Measurements from ENCODE around the gene KPNB1. TPM values are rescaled to one million over a fixed set of nuclear protein-coding genes. Genes with fewer than 3 reads are reported as not detected.

The KPNB1 gene
- total RNA-seq, 2 experiments from 2014 or later: 475 to 488 TPM

GRCh38 chr17:47715669-47716325 is 66.1 kb downstream of the KPNB1 start:
- Mint-ChIP-seq H3K9me3 (no peaks in the 10 kb centered on the region), H3K27ac (peak overlapping the region; percentile 53), H3K36me3 (peaks cover 2% of the 10 kb centered on the region), H3K4me3 (no peak overlapping the region), H3K4me1 (ENCODE audit: low read depth) (peaks cover 91% of the 10 kb centered on the region), H3K27me3 (no peaks in the 10 kb centered on the region)
- no peak for DNase-seq
- intact Hi-C loops (cut with micrococcal nuclease): loop anchor here (10.0 kb wide), 1 partner anchor 109 kb away; the partner anchor contains the start of gene OSBPL7
- ChIA-PET POLR2A (interaction anchor here (0.9 to 6.3 kb wide), 2 partner anchors 10 to 13 kb away, joined by 4 to 111 read pairs; no protein-coding TSS in a partner anchor), CTCF (interaction anchor here (1.1 to 9.2 kb wide), 5 partner anchors 10 to 19 kb away, joined by 5 to 135 read pairs (median 57); partner anchors contain the start of gene TBX21)

- peak overlapping the region; percentile 72 for H3K4me3 Mint-ChIP-seq
- intact Hi-C loops (cut with micrococcal nuclease): loop anchor here (10.0 kb wide), 1 partner anchor 108 kb away; the partner anchor contains the start of gene OSBPL7
- POLR2A ChIA-PET: interaction anchor here (6.3 kb wide), 1 partner anchor 13 kb away, joined by 111 read pairs; no protein-coding TSS in a partner anchor
- no peaks in the 10 kb centered on the region for H3K36me3 Mint-ChIP-seq
- H3K9me3 Mint-ChIP-seq: no peaks in the 10 kb centered on the region
- DNase-seq: peak; percentile 62
- CTCF ChIA-PET: interaction anchor here (1.2 to 9.2 kb wide), 4 partner anchors 9 to 19 kb away, joined by 5 to 135 read pairs (median 58); partner anchors contain the start of gene TBX21
- H3K27me3 Mint-ChIP-seq: no peaks in the 10 kb centered on the region
- peaks cover 90% of the 10 kb centered on the region for H3K4me1 Mint-ChIP-seq (ENCODE audit: low read depth)
- H3K27ac Mint-ChIP-seq: peak overlapping the region; percentile 94
Observed at GRCh38 chr17:47716375-47716774, 66.7 kb downstream of the KPNB1 start.

- CTCF ChIA-PET: interaction anchor here (0.8 to 9.2 kb wide), 8 partner anchors 11 to 264 kb away, joined by 3 to 135 read pairs (median 10); partner anchors contain the start of gene TBX21
- peak overlapping the region; percentile 72 for H3K4me3 Mint-ChIP-seq
- H3K27ac Mint-ChIP-seq: peak overlapping the region; percentile 94
- H3K9me3 Mint-ChIP-seq: no peaks in the 10 kb centered on the region
- H3K27me3 Mint-ChIP-seq: no peaks in the 10 kb centered on the region
- H3K4me1 Mint-ChIP-seq (ENCODE audit: low read depth): peaks cover 90% of the 10 kb centered on the region
- intact Hi-C loops (cut with micrococcal nuclease): loop anchor here (10.0 kb wide), 1 partner anchor 108 kb away; the partner anchor contains the start of gene OSBPL7
- H3K36me3 Mint-ChIP-seq: no peaks in the 10 kb centered on the region
- POLR2A ChIA-PET: interaction anchor here (2.1 to 6.3 kb wide), 2 partner anchors 14 to 19 kb away, joined by 8 to 111 read pairs; no protein-coding TSS in a partner anchor
- DNase-seq: peak; percentile 74
Observed at GRCh38 chr17:47717261-47717697, 67.6 kb downstream of the KPNB1 start.

- peak overlapping the region; percentile 72 for H3K4me3 Mint-ChIP-seq
- no peaks in the 10 kb centered on the region for H3K36me3 Mint-ChIP-seq
- no peaks in the 10 kb centered on the region for H3K27me3 Mint-ChIP-seq
- H3K9me3 Mint-ChIP-seq: no peaks in the 10 kb centered on the region
- POLR2A ChIA-PET: interaction anchor here (0.8 to 6.3 kb wide), 7 partner anchors 9 to 68 kb away, joined by 3 to 111 read pairs (median 8); partner anchors contain the start of genes KPNB1, TBKBP1 and TBX21
- peak; percentile 63 for DNase-seq
- H3K4me1 Mint-ChIP-seq (ENCODE audit: low read depth): peaks cover 95% of the 10 kb centered on the region
- CTCF ChIA-PET: interaction anchor here (0.6 to 9.2 kb wide), 13 partner anchors 8 to 124 kb away, joined by 3 to 135 read pairs (median 6); partner anchors contain the start of gene TBX21
- intact Hi-C loops (cut with micrococcal nuclease): loop anchor here (10.0 kb wide), 1 partner anchor 107 kb away; the partner anchor contains the start of gene OSBPL7
- H3K27ac Mint-ChIP-seq: peak overlapping the region; percentile 94
Observed at GRCh38 chr17:47717979-47718621, 68.4 kb downstream of the KPNB1 start.

GRCh38 chr17:47718634-47719405 is 69.1 kb downstream of the KPNB1 start:
- POLR2A ChIA-PET: interaction anchor here (0.5 to 6.3 kb wide), 11 partner anchors 8 to 792 kb away, joined by 3 to 111 read pairs (median 3); partner anchors contain the start of genes KPNB1, TBKBP1 and TBX21
- intact Hi-C loops (cut with micrococcal nuclease): loop anchor here (10.0 kb wide), 1 partner anchor 106 kb away; the partner anchor contains the start of gene OSBPL7
- CTCF ChIA-PET: interaction anchor here (0.6 to 9.2 kb wide), 14 partner anchors 8 to 464 kb away, joined by 3 to 135 read pairs (median 6); partner anchors contain the start of gene TBX21
- peak overlapping the region; percentile 94 for H3K27ac Mint-ChIP-seq
- H3K4me3 Mint-ChIP-seq: peak overlapping the region; percentile 72
- H3K27me3 Mint-ChIP-seq: no peaks in the 10 kb centered on the region
- no peaks in the 10 kb centered on the region for H3K36me3 Mint-ChIP-seq
- H3K9me3 Mint-ChIP-seq: no peaks in the 10 kb centered on the region
- DNase-seq: no peak
- peaks cover 96% of the 10 kb centered on the region for H3K4me1 Mint-ChIP-seq (ENCODE audit: low read depth)

- POLR2A ChIA-PET: interaction anchor here (0.5 to 6.3 kb wide), 9 partner anchors 13 to 792 kb away, joined by 3 to 111 read pairs (median 4); partner anchors contain the start of genes KPNB1, TBKBP1 and TBX21
- CTCF ChIA-PET: interaction anchor here (1.0 to 9.2 kb wide), 5 partner anchors 14 to 465 kb away, joined by 4 to 135 read pairs (median 57); partner anchors contain the start of gene TBX21
- DNase-seq: peak; percentile 93
- no peaks in the 10 kb centered on the region for H3K36me3 Mint-ChIP-seq
- no peaks in the 10 kb centered on the region for H3K9me3 Mint-ChIP-seq
- no peaks in the 10 kb centered on the region for H3K27me3 Mint-ChIP-seq
- peaks cover 93% of the 10 kb centered on the region for H3K4me1 Mint-ChIP-seq (ENCODE audit: low read depth)
- intact Hi-C loops (cut with micrococcal nuclease): loop anchor here (10.0 kb wide), 1 partner anchor 105 kb away; the partner anchor contains the start of gene OSBPL7
- H3K4me3 Mint-ChIP-seq: peak overlapping the region; percentile 72
- peak overlapping the region; percentile 94 for H3K27ac Mint-ChIP-seq
Observed at GRCh38 chr17:47719411-47720152, 69.9 kb downstream of the KPNB1 start.

GRCh38 chr17:47720196-47720595 is 70.5 kb downstream of the KPNB1 start:
- DNase-seq: peak; percentile 53

GRCh38 chr17:47720754-47721533 is 71.2 kb downstream of the KPNB1 start:
- peak; percentile 99 for DNase-seq
- Mint-ChIP-seq H3K27ac (peak overlapping the region; percentile 94), H3K4me3 (peak overlapping the region; percentile 72), H3K36me3 (no peaks in the 10 kb centered on the region), H3K9me3 (no peaks in the 10 kb centered on the region), H3K4me1 (ENCODE audit: low read depth) (peaks cover 92% of the 10 kb centered on the region), H3K27me3 (no peaks in the 10 kb centered on the region)
- ChIA-PET POLR2A (interaction anchor here (0.6 to 2.1 kb wide), 4 partner anchors 11 to 42 kb away, joined by 3 to 29 read pairs (median 8); partner anchors contain the start of gene TBX21), CTCF (interaction anchor here (0.9 to 2.2 kb wide), 4 partner anchors 11 to 23 kb away, joined by 3 to 24 read pairs (median 10); partner anchors contain the start of gene TBX21)
- intact Hi-C loops (cut with micrococcal nuclease): loop anchor here (1.0 kb wide), 5 partner anchors 12 to 101 kb away; partner anchors contain the start of genes KPNB1, TBKBP1 and TBX21

More at GRCh38 chr17:47720196-47720595, 70.5 kb downstream of the KPNB1 start:
- H3K4me3 Mint-ChIP-seq: peak overlapping the region; percentile 72
- H3K36me3 Mint-ChIP-seq: no peaks in the 10 kb centered on the region
- ChIA-PET CTCF (interaction anchor here (1.7 to 9.2 kb wide), 4 partner anchors 14 to 21 kb away, joined by 5 to 135 read pairs (median 58); partner anchors contain the start of gene TBX21), POLR2A (interaction anchor here (0.7 to 6.3 kb wide), 6 partner anchors 12 to 71 kb away, joined by 4 to 111 read pairs (median 10); partner anchors contain the start of genes KPNB1, TBKBP1 and TBX21)
- no peaks in the 10 kb centered on the region for H3K27me3 Mint-ChIP-seq
- peak overlapping the region; percentile 94 for H3K27ac Mint-ChIP-seq
- H3K4me1 Mint-ChIP-seq (ENCODE audit: low read depth): peaks cover 93% of the 10 kb centered on the region
- no peaks in the 10 kb centered on the region for H3K9me3 Mint-ChIP-seq
- intact Hi-C loops (cut with micrococcal nuclease): no loop called here

GRCh38 chr17:47721725-47722124 is 72.0 kb downstream of the KPNB1 start:
- no peak for DNase-seq
- Mint-ChIP-seq H3K27me3 (no peaks in the 10 kb centered on the region), H3K4me3 (peak overlapping the region; percentile 72), H3K27ac (peak overlapping the region; percentile 94), H3K4me1 (ENCODE audit: low read depth) (peaks cover 92% of the 10 kb centered on the region), H3K36me3 (no peaks in the 10 kb centered on the region), H3K9me3 (no peaks in the 10 kb centered on the region)
- ChIA-PET CTCF (interaction anchor here (0.9 to 2.2 kb wide), 5 partner anchors 10 to 24 kb away, joined by 3 to 24 read pairs (median 7); partner anchors contain the start of gene TBX21), POLR2A (interaction anchor here (1.6 to 2.1 kb wide), 3 partner anchors 11 to 21 kb away, joined by 7 to 29 read pairs (median 13); partner anchors contain the start of gene TBX21)
- intact Hi-C loops (cut with micrococcal nuclease): loop anchor here (1.0 kb wide), 5 partner anchors 12 to 101 kb away; partner anchors contain the start of genes KPNB1, TBKBP1 and TBX21
